GM12892 (cell line): ENCODE data around the gene PMM1.

Source experiments
- POLR2A ChIP-seq: IDR thresholded peaks from 2 replicates; pipeline ENCODE4 v1.6.1; 2011; ENCODE audit warnings: low read depth, low read length, control low read depth
- POLR2AphosphoS5 ChIP-seq: IDR thresholded peaks from 2 replicates; pipeline ENCODE4 v1.6.1; 2011; ENCODE audit warnings: low read depth, low read length, control low read depth
- TAF1 ChIP-seq: IDR thresholded peaks from 2 replicates; pipeline ENCODE4 v1.6.1; 2011; ENCODE audit warnings: low read depth, mild to moderate bottlenecking, control low read depth, low read length, borderline replicate concordance

DNA sequence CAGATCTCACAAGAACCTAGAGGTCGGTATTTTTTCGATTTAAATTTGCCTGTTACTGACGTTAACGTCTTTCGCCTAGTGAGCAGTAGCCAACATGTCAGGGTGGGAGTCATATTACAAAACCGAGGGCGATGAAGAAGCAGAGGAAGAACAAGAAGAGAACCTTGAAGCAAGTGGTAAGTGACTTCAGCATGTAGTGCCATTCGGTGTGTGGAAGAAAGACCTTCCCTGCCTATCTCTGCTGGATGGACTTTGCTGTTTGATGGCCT is 32.2 kb upstream of the PMM1 start:
- TF ChIP-seq POLR2A (no peak), TAF1 (no peak), POLR2AphosphoS5 (no peak)
